HepG2 (cell line): ENCODE results near the gene AP3M1.

Source experiments
- EP300 ChIP-seq, 3 experiments: sonication (generic) in 1 of 3; formaldehyde crosslinking in 1 of 3; IDR thresholded peaks; 2 replicates each; pipeline versions ENCODE4 v1.5.1 to v1.6.1; 2011 to 2020; ENCODE audit warnings: low read depth in 2 of 3, low read length in 2 of 3, borderline replicate concordance in 1 of 3, improper control_type of control experiment in 1 of 3, mild to moderate bottlenecking in 1 of 3, missing genetic modification reagents in 1 of 3, moderate library complexity in 1 of 3
- FOXA1 ChIP-seq, 2 experiments: fragments of 450-650 bp in 1 of 2; sonication (generic) in 1 of 2; formaldehyde crosslinking in 1 of 2; IDR thresholded peaks; 2 replicates each; pipeline versions ENCODE4 v1.4.0 to v1.6.1; 2016 to 2020; ENCODE audit warnings: missing genetic modification reagents in 1 of 2
- HDAC6 ChIP-seq: fragments of 200-600 bp; sonication (generic); IDR thresholded peaks from 2 replicates; pipeline ENCODE4 v1.7.0; 2017; ENCODE audit warnings: mild to moderate bottlenecking, antibody characterized with exemption, low read length, low read depth
- NFYC ChIP-seq: IDR thresholded peaks from 2 replicates; pipeline ENCODE4 v1.6.1; 2016; ENCODE audit warnings: missing genetic modification reagents, missing compliant biosample characterization

DNA sequence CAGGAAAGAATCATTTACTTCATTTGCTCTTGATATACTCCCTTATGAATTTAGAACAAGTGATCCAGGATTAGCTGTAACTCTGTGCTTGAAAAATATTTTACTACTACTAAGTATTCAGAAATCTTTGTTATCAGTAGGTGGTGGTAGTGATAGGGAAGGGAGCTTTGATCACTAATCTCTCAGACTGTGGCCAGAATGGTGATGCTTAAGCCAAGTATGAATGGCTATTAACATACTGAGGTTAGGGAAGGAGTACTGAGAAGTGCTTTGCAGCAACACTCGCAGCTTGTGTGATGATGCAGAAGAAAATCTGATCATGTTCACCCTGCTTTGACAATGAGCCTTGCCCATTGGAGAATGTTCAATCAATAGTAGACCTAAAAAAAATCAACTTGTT is 29.3 kb downstream of the AP3M1 start:
- no peak for TF ChIP-seq HDAC6
- no peak for TF ChIP-seq NFYC (CRISPR knock-in tag)
- no peak for TF ChIP-seq EP300 (IDR thresholded peaks at IDR 0.05; ENCODE audit: low read depth in 2 of 2, low read length in 2 of 2)
- TF ChIP-seq EP300 (CRISPR knock-in tag; IDR thresholded peaks at IDR 0.05; ENCODE audit: borderline replicate concordance) = no peak
- no peak for TF ChIP-seq FOXA1 (IDR thresholded peaks at IDR 0.05)
- no peak for TF ChIP-seq FOXA1 (CRISPR knock-in tag; IDR thresholded peaks at IDR 0.05)
